Lower leg skin (tissue), 3 donors: ENCODE measurements around the gene ANO1.

Experiments
- CTCF ChIP-seq, 3 donors: fragments of 450-650 bp; IDR thresholded peaks; one replicate each; pipeline ENCODE4 v1.5.1; 2016; ENCODE audit warnings: antibody characterized with exemption in 3 of 3, mild to moderate bottlenecking in 3 of 3, moderate library complexity in 2 of 3
- POLR2A ChIP-seq, 2 donors: fragments of 450-650 bp; IDR thresholded peaks; one replicate each; pipeline ENCODE4 v1.6.1; 2016 to 2017; ENCODE audit warnings: antibody characterized with exemption in 2 of 2, mild to moderate bottlenecking in 1 of 2, moderate library complexity in 1 of 2

- no peak for TF ChIP-seq CTCF (IDR thresholded peaks at IDR 0.05)
- TF ChIP-seq POLR2A (IDR thresholded peaks at IDR 0.05): no peak
These were observed 14.6 kb upstream of the ANO1 start for GRCh38 chr11:70063555-70063954.
